Measurements from ENCODE around the gene FIS1. TPM values are rescaled to one million over a fixed set of nuclear protein-coding genes. Genes with fewer than 3 reads are reported as not detected.

Gene FIS1
- total RNA-seq, 1 experiment from 2014 or later: 114 TPM

- POLR2A ChIA-PET: no interaction called here
- RAD21 ChIA-PET (ENCODE audit: low non-redundant PET in 1 of 2, low total read pairs in 2 of 2, uncharacterized antibody in 2 of 2, unreplicated experiment in 2 of 2): no interaction called here
- intact Hi-C loops (cut with micrococcal nuclease): loop anchor here (10.0 kb wide), 1 partner anchor 234 kb away; the partner anchor contains the start of gene MUC12
These were observed 46.4 kb downstream of the FIS1 start for GRCh38 chr7:101198476-101198875.

More at GRCh38 chr7:101198476-101198875, 46.4 kb downstream of the FIS1 start:
- CTCF ChIA-PET: no interaction called here
- Histone ChIP-seq H3K79me2 (ENCODE audit: insufficient read depth, low read length) (no peaks in the 10 kb centered on the region), H3K27me3 (ENCODE audit: insufficient read depth, low read length) (no peaks in the 10 kb centered on the region), H3K27ac (ENCODE audit: low read depth, low read length) (no peak overlapping the region), H3K4me2 (ENCODE audit: low read length) (no peak overlapping the region), H3K4me1 (ENCODE audit: control insufficient read depth in 1 of 2, insufficient read depth in 2 of 2, low read length in 2 of 2) (peaks cover 0 to 8% of the 10 kb centered on the region in 2 experiments; a peak in 3 of 4 replicates), H3K4me3 (replicated peaks in 1 of 2; ENCODE audit: low read depth in 1 of 2, low read length in 2 of 2) (no peak overlapping the region), H3K36me3 (ENCODE audit: control insufficient read depth in 1 of 2, insufficient read depth in 2 of 2, low read length in 2 of 2) (no peaks in the 10 kb centered on the region), H3K9me3 (ENCODE audit: control insufficient read depth in 1 of 2, insufficient read depth in 1 of 2, low read depth in 1 of 2, low read length in 2 of 2) (no peaks in the 10 kb centered on the region), H3K9me2 (ENCODE audit: insufficient read depth) (no peaks in the 10 kb centered on the region), H2AFZ (ENCODE audit: low read depth, low read length, poor library complexity, severe bottlenecking) (no peak overlapping the region), H3K9ac (ENCODE audit: low read length) (no peak overlapping the region), H4K20me1 (ENCODE audit: insufficient read depth) (no peaks in the 10 kb centered on the region)
- BruUV-seq (replicated peaks): no TSS peak
- no peak for ATAC-seq
- no peak for DNase-seq (ENCODE audit: low read depth, low spot score)
- TF ChIP-seq EGR1 (IDR thresholded peaks at IDR 0.05; ENCODE audit: low read depth) (no peak), ELF1 (IDR thresholded peaks at IDR 0.05; ENCODE audit: borderline replicate concordance, low read depth) (no peak), RAD21 (IDR thresholded peaks at IDR 0.05; ENCODE audit: low read depth) (no peak), CEBPB (IDR thresholded peaks at IDR 0.05; ENCODE audit: low read depth) (no peak), TCF7L2 (IDR thresholded peaks at IDR 0.05; ENCODE audit: borderline replicate concordance, extremely low read depth, insufficient read depth, insufficient read length) (no peak), EZH2phosphoT487 (IDR thresholded peaks at IDR 0.05; ENCODE audit: borderline replicate concordance) (no peak), SIN3A (IDR thresholded peaks at IDR 0.05; ENCODE audit: low read depth) (no peak), SP1 (IDR thresholded peaks at IDR 0.05; ENCODE audit: low read depth) (no peak), MAX (IDR thresholded peaks at IDR 0.05) (no peak), ZFX (IDR thresholded peaks at IDR 0.05) (no peak), FOSL1 (IDR thresholded peaks at IDR 0.05; ENCODE audit: low read depth) (no peak), YY1 (IDR thresholded peaks at IDR 0.05; ENCODE audit: extremely low read depth, insufficient replicate concordance, low read depth, low read length) (no peak), ZNF274 (IDR thresholded peaks at IDR 0.05; ENCODE audit: low read depth, low read length) (no peak), EZH2 (IDR thresholded peaks at IDR 0.05) (no peak), CBX3 (IDR thresholded peaks at IDR 0.05; ENCODE audit: low read depth) (no peak), REST (IDR thresholded peaks at IDR 0.05; ENCODE audit: low read depth) (no peak), SRF (IDR thresholded peaks at IDR 0.05; ENCODE audit: low read depth) (no peak), ZBTB33 (IDR thresholded peaks at IDR 0.05; ENCODE audit: extremely low read depth, insufficient replicate concordance, low read length) (no peak), POLR2AphosphoS5 (IDR thresholded peaks at IDR 0.05; ENCODE audit: low read depth, low read length) (no peak)
